ENCODE measurements around the gene SURF4.

DNA sequence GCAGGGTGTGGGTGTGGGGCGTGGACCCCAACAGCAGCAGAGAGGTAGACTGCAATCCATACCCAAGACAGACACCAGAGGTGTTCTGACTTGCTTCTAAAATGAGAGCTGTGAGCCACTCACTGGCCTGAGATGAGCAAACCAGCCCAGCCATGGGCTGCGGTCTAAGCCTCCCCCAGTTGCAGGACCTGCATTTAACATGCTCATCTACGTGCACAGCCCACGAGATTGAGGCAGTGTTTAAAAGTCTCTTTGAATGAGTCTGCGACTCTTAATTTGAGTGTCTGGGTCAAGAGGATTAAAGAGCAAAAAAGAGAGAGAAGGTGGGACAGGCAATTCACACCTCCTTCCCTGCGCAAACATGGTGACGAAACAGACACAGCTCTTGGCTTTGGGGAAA lies 5.9 kb downstream of the SURF4 start:
- TF ChIP-seq, protein P1, sequence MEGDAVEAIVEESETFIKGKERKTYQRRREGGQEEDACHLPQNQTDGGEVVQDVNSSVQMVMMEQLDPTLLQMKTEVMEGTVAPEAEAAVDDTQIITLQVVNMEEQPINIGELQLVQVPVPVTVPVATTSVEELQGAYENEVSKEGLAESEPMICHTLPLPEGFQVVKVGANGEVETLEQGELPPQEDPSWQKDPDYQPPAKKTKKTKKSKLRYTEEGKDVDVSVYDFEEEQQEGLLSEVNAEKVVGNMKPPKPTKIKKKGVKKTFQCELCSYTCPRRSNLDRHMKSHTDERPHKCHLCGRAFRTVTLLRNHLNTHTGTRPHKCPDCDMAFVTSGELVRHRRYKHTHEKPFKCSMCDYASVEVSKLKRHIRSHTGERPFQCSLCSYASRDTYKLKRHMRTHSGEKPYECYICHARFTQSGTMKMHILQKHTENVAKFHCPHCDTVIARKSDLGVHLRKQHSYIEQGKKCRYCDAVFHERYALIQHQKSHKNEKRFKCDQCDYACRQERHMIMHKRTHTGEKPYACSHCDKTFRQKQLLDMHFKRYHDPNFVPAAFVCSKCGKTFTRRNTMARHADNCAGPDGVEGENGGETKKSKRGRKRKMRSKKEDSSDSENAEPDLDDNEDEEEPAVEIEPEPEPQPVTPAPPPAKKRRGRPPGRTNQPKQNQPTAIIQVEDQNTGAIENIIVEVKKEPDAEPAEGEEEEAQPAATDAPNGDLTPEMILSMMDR (IDR thresholded peaks at IDR 0.05; ENCODE audit: low read length): no peak
- no peak for TF ChIP-seq EZH2 (optimal IDR thresholded peaks at IDR 0.05; ENCODE audit: low read depth, low read length)

Data from MM.1S (cell line).